Measurements from ENCODE around the gene RGS3.
"Not testable (repeated sequence)": the region's sequence is repeated elsewhere in the genome, so short reads cannot be mapped to it uniquely, and the experiment has no call there.

The RGS3 gene

GRCh38 chr9:113543982-113544303, 80.4 kb downstream of the RGS3 start:
- DNase-seq: peak in 3 of 56 donors; percentile 14 to 45 (median 17)

GRCh38 chr9:113545068-113545467, 81.5 kb downstream of the RGS3 start:
- no peak for DNase-seq

GRCh38 chr9:113546566-113546965, 83.0 kb downstream of the RGS3 start:
- no peak for DNase-seq

GRCh38 chr9:113547501-113547900, 84.0 kb downstream of the RGS3 start:
- DNase-seq: no peak

- peak in 26 of 56 donors; percentile 13 to 64 (median 38) for DNase-seq
Measured at GRCh38 chr9:113548221-113549041, 84.9 kb downstream of the RGS3 start.

GRCh38 chr9:113549892-113550291, 86.4 kb downstream of the RGS3 start:
- not testable (repeated sequence) for DNase-seq

GRCh38 chr9:113556877-113557593, 93.5 kb downstream of the RGS3 start:
- DNase-seq: no peak

GRCh38 chr9:113558632-113559502, 95.3 kb downstream of the RGS3 start:
- DNase-seq: peak in 16 of 56 donors; percentile 13 to 86 (median 34)

- DNase-seq: no peak
Measured at GRCh38 chr9:113559834-113560800, 96.6 kb downstream of the RGS3 start.

GRCh38 chr9:113562653-113563381, 99.3 kb downstream of the RGS3 start:
- DNase-seq: peak in 5 of 56 donors; percentile 8 to 36 (median 24)

- DNase-seq: no peak
Measured at GRCh38 chr9:113563826-113564497, 100.4 kb downstream of the RGS3 start.

GRCh38 chr9:113564498-113565237, 101.1 kb downstream of the RGS3 start:
- DNase-seq: peak in 33 of 56 donors; percentile 20 to 75 (median 49)

- DNase-seq: peak in 4 of 56 donors; percentile 24 to 44 (median 30)
Measured at GRCh38 chr9:113566016-113566711, 102.6 kb downstream of the RGS3 start.

- no peak for DNase-seq
Measured at GRCh38 chr9:113566712-113567071, 103.2 kb downstream of the RGS3 start.

- DNase-seq: no peak
Measured at GRCh38 chr9:113567361-113568080, 104.0 kb downstream of the RGS3 start.

GRCh38 chr9:113568081-113568435, 104.5 kb downstream of the RGS3 start:
- DNase-seq: no peak

Data from amygdala (tissue), 56 donors.